ENCODE data around the gene CAMKK2.
A peak's percentile ranks its signal among the peaks of the same experiment; 100 is the strongest.

Gene CAMKK2

DNA sequence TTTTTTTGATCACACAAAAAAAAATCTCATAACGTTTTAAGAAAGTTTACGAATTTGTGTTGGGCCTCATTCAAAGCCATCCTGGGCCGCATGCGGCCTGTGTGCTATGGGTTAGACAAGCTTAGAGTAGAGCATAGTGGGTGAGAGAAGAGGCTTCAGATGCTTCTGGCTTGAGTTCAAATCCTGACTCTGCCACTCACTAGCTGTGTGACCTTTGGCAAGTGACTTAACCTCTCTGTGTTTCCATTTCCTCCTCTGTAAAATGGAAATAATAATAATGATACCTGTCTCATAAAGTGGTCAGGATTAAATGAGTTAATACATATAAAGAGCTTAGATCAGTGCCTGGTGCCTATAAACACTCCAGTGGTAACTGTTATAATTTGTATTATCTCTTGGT is 80.4 kb downstream of the CAMKK2 start:
- no peak overlapping the region for H3K4me3 ChIP-seq (replicated peaks; ENCODE audit: low read depth, low read length)
- peaks cover 8% of the 10 kb centered on the region for H3K36me3 ChIP-seq (ENCODE audit: control insufficient read depth, insufficient read depth, low read length)
- TF ChIP-seq, protein P1, sequence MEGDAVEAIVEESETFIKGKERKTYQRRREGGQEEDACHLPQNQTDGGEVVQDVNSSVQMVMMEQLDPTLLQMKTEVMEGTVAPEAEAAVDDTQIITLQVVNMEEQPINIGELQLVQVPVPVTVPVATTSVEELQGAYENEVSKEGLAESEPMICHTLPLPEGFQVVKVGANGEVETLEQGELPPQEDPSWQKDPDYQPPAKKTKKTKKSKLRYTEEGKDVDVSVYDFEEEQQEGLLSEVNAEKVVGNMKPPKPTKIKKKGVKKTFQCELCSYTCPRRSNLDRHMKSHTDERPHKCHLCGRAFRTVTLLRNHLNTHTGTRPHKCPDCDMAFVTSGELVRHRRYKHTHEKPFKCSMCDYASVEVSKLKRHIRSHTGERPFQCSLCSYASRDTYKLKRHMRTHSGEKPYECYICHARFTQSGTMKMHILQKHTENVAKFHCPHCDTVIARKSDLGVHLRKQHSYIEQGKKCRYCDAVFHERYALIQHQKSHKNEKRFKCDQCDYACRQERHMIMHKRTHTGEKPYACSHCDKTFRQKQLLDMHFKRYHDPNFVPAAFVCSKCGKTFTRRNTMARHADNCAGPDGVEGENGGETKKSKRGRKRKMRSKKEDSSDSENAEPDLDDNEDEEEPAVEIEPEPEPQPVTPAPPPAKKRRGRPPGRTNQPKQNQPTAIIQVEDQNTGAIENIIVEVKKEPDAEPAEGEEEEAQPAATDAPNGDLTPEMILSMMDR (IDR thresholded peaks at IDR 0.05; ENCODE audit: insufficient read depth, low read length, poor library complexity, severe bottlenecking): no peak
- H3K27me3 ChIP-seq (replicated peaks; ENCODE audit: control insufficient read depth, insufficient read depth, low read length): no peaks in the 10 kb centered on the region
- DNase-seq (ENCODE audit: extremely low read depth, insufficient read length): no peak

DNA sequence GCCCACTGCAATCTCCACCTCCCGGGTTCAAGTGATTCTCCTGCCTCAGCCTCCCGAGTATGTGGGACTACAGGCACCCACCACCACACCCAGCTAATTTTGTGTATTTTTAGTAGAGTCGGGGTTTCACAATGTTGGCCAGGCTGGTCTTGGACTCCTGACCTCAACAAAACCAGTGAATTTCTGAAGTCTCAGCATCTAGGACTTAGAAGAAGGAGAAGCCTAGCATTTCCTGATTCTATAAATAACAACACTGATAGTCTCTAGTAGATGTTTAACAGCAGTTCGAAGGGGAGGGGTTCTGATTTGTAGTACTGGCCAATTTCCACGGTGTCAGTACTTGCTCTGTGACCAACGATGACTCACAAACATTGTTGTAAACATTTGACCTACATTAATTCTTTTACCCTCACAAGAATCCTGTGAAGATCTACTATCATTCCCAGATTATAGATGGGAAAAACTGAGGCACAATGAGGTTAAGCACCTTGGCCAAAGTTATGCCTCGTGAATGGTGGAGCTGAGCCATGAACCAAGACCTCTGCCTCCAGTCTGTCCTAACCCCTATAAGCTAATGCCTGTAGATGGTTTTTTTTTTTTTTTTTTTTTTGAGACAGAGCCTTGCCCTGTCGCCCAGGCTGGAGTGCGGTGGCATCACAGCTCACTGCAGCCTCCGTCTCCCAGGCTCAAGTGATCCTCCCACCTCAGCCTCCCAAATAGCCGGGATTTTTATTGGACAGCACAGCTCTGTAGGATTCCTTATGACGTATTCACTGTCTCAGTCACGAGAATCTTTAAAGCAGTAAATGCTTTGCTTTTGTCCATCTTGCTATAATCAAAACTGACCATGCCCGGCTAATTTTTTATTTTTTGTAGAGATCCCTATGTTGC is 81.4 kb downstream of the CAMKK2 start:
- TF ChIP-seq, protein P1 (IDR thresholded peaks at IDR 0.05; ENCODE audit: insufficient read depth, low read length, poor library complexity, severe bottlenecking): no peak
- DNase-seq (ENCODE audit: extremely low read depth, insufficient read length): no peak
- H3K36me3 ChIP-seq (ENCODE audit: control insufficient read depth, insufficient read depth, low read length): peaks cover 8% of the 10 kb centered on the region
- no peak overlapping the region for H3K4me3 ChIP-seq (replicated peaks; ENCODE audit: low read depth, low read length)
- no peaks in the 10 kb centered on the region for H3K27me3 ChIP-seq (replicated peaks; ENCODE audit: control insufficient read depth, insufficient read depth, low read length)

GRCh38 chr12:121214166-121214777 is 82.2 kb downstream of the CAMKK2 start:
- no peak overlapping the region for H3K4me3 ChIP-seq (replicated peaks; ENCODE audit: low read depth, low read length)
- TF ChIP-seq, protein P1 (IDR thresholded peaks at IDR 0.05; ENCODE audit: insufficient read depth, low read length, poor library complexity, severe bottlenecking): no peak
- no peak for DNase-seq (ENCODE audit: extremely low read depth, insufficient read length)
- H3K36me3 ChIP-seq (ENCODE audit: control insufficient read depth, insufficient read depth, low read length): peaks cover 8% of the 10 kb centered on the region
- no peaks in the 10 kb centered on the region for H3K27me3 ChIP-seq (replicated peaks; ENCODE audit: control insufficient read depth, insufficient read depth, low read length)

- Histone ChIP-seq H3K36me3 (ENCODE audit: control insufficient read depth, insufficient read depth, low read length) (peaks cover 2% of the 10 kb centered on the region), H3K27me3 (replicated peaks; ENCODE audit: control insufficient read depth, insufficient read depth, low read length) (no peaks in the 10 kb centered on the region), H3K4me3 (replicated peaks; ENCODE audit: low read depth, low read length) (no peak overlapping the region)
- TF ChIP-seq, protein P1 (IDR thresholded peaks at IDR 0.05; ENCODE audit: insufficient read depth, low read length, poor library complexity, severe bottlenecking): no peak
- DNase-seq (ENCODE audit: extremely low read depth, insufficient read length): no peak
Measured at GRCh38 chr12:121212875-121213274, 83.6 kb downstream of the CAMKK2 start.

- Histone ChIP-seq H3K4me3 (replicated peaks; ENCODE audit: low read depth, low read length) (peak within 1 kb of the TSS; percentile 67), H3K27me3 (replicated peaks; ENCODE audit: control insufficient read depth, insufficient read depth, low read length) (no peaks in the 10 kb centered on the region), H3K36me3 (ENCODE audit: control insufficient read depth, insufficient read depth, low read length) (no peaks in the 10 kb centered on the region; the same call in 1 of the 2 replicates)
- DNase-seq (ENCODE audit: extremely low read depth, insufficient read length): peak; percentile 93
- TF ChIP-seq, protein P1 (IDR thresholded peaks at IDR 0.05; ENCODE audit: insufficient read depth, low read length, poor library complexity, severe bottlenecking): peak; percentile 45
Measured at GRCh38 chr12:121209624-121210572, 86.6 kb downstream of the CAMKK2 start, which contains the start of gene P2RX4. P2RX4 (plus strand) TSS chr12:121210129; CDS start chr12:121210165, 36 bp downstream.
